ENCODE measurements around the gene UGT1A9. TPM values are rescaled to one million over a fixed set of nuclear protein-coding genes. Genes with fewer than 3 reads are reported as not detected.
A peak's percentile ranks its signal among the peaks of the same experiment; 100 is the strongest.

The UGT1A9 gene
- polyA plus RNA-seq, 1 of the 3 experiments (the other 2 are of a cell fraction) = not detected

DNA sequence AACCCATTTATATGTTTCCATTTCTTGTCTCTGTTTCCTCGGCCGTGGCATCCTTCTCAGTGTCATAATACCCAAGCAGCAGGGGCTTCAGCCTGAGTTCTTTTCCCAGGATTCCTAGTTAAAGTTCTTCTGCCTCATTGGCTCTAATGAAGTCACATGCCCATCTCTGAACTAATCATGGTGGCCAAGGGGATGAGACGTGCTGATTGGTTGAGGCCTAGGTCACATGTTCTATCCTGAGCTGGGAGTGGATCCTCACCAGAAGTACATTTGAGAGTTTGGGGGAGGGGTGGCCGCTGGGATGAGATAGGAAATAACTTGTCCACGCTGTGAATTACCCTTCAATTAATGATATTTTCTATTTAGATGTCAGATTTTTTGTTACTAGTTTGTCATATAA lies 37.2 kb downstream of the UGT1A9 start:
- H3K79me2 ChIP-seq (ENCODE audit: insufficient read depth) = no peaks in the 10 kb centered on the region
- H3K4me2 ChIP-seq = no peak overlapping the region
- H3K27me3 ChIP-seq (ENCODE audit: insufficient read depth) = no peaks in the 10 kb centered on the region
- no peaks in the 10 kb centered on the region for H3K9me2 ChIP-seq
- peaks cover 2% of the 10 kb centered on the region for H3F3A ChIP-seq (replicated peaks; ENCODE audit: insufficient read depth)
- no peak overlapping the region for H3K4me3 ChIP-seq (ENCODE audit: low read depth in 2 of 2, low read length in 1 of 2)
- H2AFZ ChIP-seq (ENCODE audit: low read depth) = no peak overlapping the region; the same call in 1 of the 2 replicates
- TF ChIP-seq, protein P1, sequence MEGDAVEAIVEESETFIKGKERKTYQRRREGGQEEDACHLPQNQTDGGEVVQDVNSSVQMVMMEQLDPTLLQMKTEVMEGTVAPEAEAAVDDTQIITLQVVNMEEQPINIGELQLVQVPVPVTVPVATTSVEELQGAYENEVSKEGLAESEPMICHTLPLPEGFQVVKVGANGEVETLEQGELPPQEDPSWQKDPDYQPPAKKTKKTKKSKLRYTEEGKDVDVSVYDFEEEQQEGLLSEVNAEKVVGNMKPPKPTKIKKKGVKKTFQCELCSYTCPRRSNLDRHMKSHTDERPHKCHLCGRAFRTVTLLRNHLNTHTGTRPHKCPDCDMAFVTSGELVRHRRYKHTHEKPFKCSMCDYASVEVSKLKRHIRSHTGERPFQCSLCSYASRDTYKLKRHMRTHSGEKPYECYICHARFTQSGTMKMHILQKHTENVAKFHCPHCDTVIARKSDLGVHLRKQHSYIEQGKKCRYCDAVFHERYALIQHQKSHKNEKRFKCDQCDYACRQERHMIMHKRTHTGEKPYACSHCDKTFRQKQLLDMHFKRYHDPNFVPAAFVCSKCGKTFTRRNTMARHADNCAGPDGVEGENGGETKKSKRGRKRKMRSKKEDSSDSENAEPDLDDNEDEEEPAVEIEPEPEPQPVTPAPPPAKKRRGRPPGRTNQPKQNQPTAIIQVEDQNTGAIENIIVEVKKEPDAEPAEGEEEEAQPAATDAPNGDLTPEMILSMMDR (IDR thresholded peaks at IDR 0.05) = no peak
- TF ChIP-seq, protein P2, sequence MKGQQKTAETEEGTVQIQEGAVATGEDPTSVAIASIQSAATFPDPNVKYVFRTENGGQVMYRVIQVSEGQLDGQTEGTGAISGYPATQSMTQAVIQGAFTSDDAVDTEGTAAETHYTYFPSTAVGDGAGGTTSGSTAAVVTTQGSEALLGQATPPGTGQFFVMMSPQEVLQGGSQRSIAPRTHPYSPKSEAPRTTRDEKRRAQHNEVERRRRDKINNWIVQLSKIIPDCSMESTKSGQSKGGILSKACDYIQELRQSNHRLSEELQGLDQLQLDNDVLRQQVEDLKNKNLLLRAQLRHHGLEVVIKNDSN (IDR thresholded peaks at IDR 0.05; ENCODE audit: borderline replicate concordance, low read depth) = peak; percentile 34; the same call in 1 of the 2 replicates
- no peak for TF ChIP-seq YY1 (IDR thresholded peaks at IDR 0.05; ENCODE audit: low read depth)
- DNase-seq = no peak
- CTCF ChIA-PET = no interaction called here
- no peaks in the 10 kb centered on the region for H3K36me3 ChIP-seq (replicated peaks in 1 of 2; ENCODE audit: control insufficient read depth in 1 of 2, insufficient read depth in 2 of 2, low read length in 1 of 2)
- WGBS (ENCODE audit: low lambda C conversion rate) = 75% methylated on average over 5 of the region's 5 CpGs
- no peaks in the 10 kb centered on the region for H4K20me1 ChIP-seq (ENCODE audit: insufficient read depth)
- POLR2A ChIA-PET = no interaction called here
- H3K27ac ChIP-seq (ENCODE audit: low read depth in 2 of 2, low read length in 1 of 2) = no peak overlapping the region
- peaks cover 0 to 18% of the 10 kb centered on the region in 2 experiments; a peak in 2 of 4 replicates for H3K4me1 ChIP-seq (ENCODE audit: control insufficient read depth in 1 of 2, insufficient read depth in 2 of 2, low read depth in 1 of 2, low read length in 1 of 2)
- H3K9ac ChIP-seq = no peak overlapping the region
- H3K9me3 ChIP-seq = no peaks in the 10 kb centered on the region

DNA sequence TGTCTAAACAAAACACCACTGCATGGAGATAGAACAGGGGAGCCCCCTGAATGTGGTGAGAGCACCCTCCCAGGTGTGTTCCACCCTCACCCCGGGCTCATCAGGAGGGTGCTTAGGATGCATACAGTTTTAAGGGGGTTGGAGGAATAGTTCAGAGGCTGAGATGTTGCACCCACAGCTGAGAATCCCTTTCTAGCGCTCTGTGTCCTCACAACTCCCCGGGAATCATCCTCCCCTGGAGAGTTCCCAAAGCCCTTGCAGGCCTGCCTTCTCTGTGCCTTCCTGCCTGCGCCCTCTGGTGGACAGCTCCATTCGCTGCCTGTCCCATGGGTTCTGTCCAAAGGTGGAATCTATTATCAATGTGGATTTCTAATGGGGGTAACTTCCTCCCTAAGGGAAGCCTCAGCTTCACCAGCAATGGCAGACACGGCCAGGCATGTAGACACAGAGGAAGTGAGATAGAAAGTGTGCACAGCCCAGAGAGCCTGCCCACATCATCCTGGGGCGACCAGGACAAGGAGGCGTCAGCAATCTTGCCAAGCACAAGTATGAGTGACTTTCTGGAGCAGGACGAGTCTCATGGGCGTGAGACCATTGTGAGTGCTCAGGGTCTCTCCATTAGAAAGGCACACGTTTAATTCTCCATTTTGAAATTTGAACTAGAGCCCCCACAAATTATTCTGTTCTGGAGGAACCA lies 39.8 kb downstream of the UGT1A9 start:
- peak; percentile 67 for DNase-seq
- 4% methylated on average over 5 of the region's 11 CpGs for WGBS (ENCODE audit: low lambda C conversion rate)
- H3K4me3 ChIP-seq (ENCODE audit: low read depth in 2 of 2, low read length in 1 of 2) = peak overlapping the region in 1 of 2 experiments; percentile 1; a peak in 1 of 4 replicates
- H3K9ac ChIP-seq = no peak overlapping the region
- CTCF ChIA-PET = interaction anchor here (0.5 to 2.4 kb wide), 23 partner anchors 10 to 826 kb away, joined by 3 to 12 read pairs (median 3); partner anchors contain the start of genes UGT1A3 and USP40
- H3K4me1 ChIP-seq (ENCODE audit: control insufficient read depth in 1 of 2, insufficient read depth in 2 of 2, low read depth in 1 of 2, low read length in 1 of 2) = peaks cover 0 to 13% of the 10 kb centered on the region in 2 experiments; a peak in 2 of 4 replicates
- peak; percentile 80 for TF ChIP-seq SMC3 (IDR thresholded peaks at IDR 0.05; ENCODE audit: low read depth, low read length)
- TF ChIP-seq FOXM1 (IDR thresholded peaks at IDR 0.05; ENCODE audit: low read depth) = no peak
- TF ChIP-seq RAD21 (IDR thresholded peaks at IDR 0.05; ENCODE audit: low read length) = peak; percentile 82
- TF ChIP-seq, protein P1 (IDR thresholded peaks at IDR 0.05) = peak; percentile 89
- TF ChIP-seq, protein P3, sequence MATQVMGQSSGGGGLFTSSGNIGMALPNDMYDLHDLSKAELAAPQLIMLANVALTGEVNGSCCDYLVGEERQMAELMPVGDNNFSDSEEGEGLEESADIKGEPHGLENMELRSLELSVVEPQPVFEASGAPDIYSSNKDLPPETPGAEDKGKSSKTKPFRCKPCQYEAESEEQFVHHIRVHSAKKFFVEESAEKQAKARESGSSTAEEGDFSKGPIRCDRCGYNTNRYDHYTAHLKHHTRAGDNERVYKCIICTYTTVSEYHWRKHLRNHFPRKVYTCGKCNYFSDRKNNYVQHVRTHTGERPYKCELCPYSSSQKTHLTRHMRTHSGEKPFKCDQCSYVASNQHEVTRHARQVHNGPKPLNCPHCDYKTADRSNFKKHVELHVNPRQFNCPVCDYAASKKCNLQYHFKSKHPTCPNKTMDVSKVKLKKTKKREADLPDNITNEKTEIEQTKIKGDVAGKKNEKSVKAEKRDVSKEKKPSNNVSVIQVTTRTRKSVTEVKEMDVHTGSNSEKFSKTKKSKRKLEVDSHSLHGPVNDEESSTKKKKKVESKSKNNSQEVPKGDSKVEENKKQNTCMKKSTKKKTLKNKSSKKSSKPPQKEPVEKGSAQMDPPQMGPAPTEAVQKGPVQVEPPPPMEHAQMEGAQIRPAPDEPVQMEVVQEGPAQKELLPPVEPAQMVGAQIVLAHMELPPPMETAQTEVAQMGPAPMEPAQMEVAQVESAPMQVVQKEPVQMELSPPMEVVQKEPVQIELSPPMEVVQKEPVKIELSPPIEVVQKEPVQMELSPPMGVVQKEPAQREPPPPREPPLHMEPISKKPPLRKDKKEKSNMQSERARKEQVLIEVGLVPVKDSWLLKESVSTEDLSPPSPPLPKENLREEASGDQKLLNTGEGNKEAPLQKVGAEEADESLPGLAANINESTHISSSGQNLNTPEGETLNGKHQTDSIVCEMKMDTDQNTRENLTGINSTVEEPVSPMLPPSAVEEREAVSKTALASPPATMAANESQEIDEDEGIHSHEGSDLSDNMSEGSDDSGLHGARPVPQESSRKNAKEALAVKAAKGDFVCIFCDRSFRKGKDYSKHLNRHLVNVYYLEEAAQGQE (IDR thresholded peaks at IDR 0.05; ENCODE audit: low read depth, low read length) = peak; percentile 60; the same call in 1 of the 2 replicates
- H2AFZ ChIP-seq (ENCODE audit: low read depth) = no peak overlapping the region
- H3K27ac ChIP-seq (ENCODE audit: low read depth in 2 of 2, low read length in 1 of 2) = no peak overlapping the region
- no peaks in the 10 kb centered on the region for H3K9me2 ChIP-seq
- no peaks in the 10 kb centered on the region for H4K20me1 ChIP-seq (ENCODE audit: insufficient read depth)
- peaks cover 2% of the 10 kb centered on the region for H3F3A ChIP-seq (replicated peaks; ENCODE audit: insufficient read depth)
- no peak overlapping the region for H3K4me2 ChIP-seq
- POLR2A ChIA-PET = no interaction called here
- H3K9me3 ChIP-seq = no peaks in the 10 kb centered on the region
- no peaks in the 10 kb centered on the region for H3K79me2 ChIP-seq (ENCODE audit: insufficient read depth)
- H3K27me3 ChIP-seq (ENCODE audit: insufficient read depth) = no peaks in the 10 kb centered on the region
- no peaks in the 10 kb centered on the region for H3K36me3 ChIP-seq (replicated peaks in 1 of 2; ENCODE audit: control insufficient read depth in 1 of 2, insufficient read depth in 2 of 2, low read length in 1 of 2)
